Measurements from ENCODE around the gene TMEM100. TPM values are rescaled to one million over a fixed set of nuclear protein-coding genes. Genes with fewer than 3 reads are reported as not detected.

Gene TMEM100
- total and polyA plus RNA-seq, 8 donors: 0.29 to 51.6 (median 26.1) TPM

DNA sequence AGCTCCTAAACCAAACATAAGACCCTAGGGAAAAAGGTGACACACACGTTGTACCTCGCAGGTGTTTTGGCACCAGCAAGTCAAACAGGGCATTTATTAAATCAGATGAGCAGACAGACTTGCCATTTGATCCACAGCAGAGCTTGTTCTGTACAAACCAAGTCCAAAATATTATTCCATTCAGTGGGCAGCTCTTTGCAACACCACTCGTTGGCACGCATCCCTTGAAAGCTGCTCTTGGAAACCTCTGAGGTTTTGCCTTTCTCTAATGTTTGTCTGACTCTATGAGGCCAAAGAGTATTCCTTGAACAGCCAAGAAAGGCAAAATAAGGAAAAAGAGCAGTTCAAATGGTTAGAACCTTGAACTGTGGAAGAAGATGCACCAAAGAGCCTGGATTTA, 12.7 kb downstream of the TMEM100 start:
- Histone ChIP-seq H3K9me3 (no peaks in the 10 kb centered on the region), H3K4me3 (no peak overlapping the region), H3K27me3 (no peaks in the 10 kb centered on the region), H3K4me1 (peaks cover 0 to 33% (median 18%) of the 10 kb centered on the region in 4 donors), H3K36me3 (no peaks in the 10 kb centered on the region), H3K27ac (peak overlapping the region in 3 of 5 donors; percentile 38 to 82 (median 51))
- WGBS, 5 donors: 59 to 75% (median 65%) methylated on average over 4 of the region's 4 CpGs
- intact Hi-C loops (cut with DNase I; ENCODE audit: low total_unique reads): no loop called here
- DNase-seq: no peak
- TF ChIP-seq POLR2A (IDR thresholded peaks at IDR 0.05): no peak
- TF ChIP-seq, protein P1, sequence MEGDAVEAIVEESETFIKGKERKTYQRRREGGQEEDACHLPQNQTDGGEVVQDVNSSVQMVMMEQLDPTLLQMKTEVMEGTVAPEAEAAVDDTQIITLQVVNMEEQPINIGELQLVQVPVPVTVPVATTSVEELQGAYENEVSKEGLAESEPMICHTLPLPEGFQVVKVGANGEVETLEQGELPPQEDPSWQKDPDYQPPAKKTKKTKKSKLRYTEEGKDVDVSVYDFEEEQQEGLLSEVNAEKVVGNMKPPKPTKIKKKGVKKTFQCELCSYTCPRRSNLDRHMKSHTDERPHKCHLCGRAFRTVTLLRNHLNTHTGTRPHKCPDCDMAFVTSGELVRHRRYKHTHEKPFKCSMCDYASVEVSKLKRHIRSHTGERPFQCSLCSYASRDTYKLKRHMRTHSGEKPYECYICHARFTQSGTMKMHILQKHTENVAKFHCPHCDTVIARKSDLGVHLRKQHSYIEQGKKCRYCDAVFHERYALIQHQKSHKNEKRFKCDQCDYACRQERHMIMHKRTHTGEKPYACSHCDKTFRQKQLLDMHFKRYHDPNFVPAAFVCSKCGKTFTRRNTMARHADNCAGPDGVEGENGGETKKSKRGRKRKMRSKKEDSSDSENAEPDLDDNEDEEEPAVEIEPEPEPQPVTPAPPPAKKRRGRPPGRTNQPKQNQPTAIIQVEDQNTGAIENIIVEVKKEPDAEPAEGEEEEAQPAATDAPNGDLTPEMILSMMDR (IDR thresholded peaks at IDR 0.05): no peak
- TF ChIP-seq POLR2AphosphoS5 (IDR thresholded peaks at IDR 0.05): no peak
- TF ChIP-seq EP300 (IDR thresholded peaks at IDR 0.05): no peak

DNA sequence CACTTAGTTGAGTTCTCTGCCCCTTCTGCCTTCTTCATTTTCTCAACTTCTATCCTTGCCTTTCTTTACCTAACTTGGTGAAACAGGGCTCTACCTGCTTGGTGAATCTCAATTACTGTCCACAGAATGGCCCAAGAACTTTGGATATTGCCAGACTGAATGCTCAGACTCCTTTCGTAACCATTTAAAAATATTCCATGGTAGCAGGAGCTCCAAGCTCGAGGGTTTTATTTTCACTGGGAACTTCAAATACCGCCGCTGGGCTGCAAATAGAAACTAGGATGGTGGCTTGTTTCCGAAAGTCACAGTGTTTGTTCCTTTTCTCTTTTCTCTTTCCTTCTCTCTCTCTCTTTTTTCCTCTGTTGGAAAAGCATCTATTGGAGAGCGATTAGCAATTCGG, 13.2 kb downstream of the TMEM100 start:
- WGBS, 5 donors: 78 to 85% (median 81%) methylated on average over 7 of the region's 7 CpGs
- DNase-seq: no peak
- no peaks in the 10 kb centered on the region for H3K9me3 ChIP-seq
- TF ChIP-seq EP300 (IDR thresholded peaks at IDR 0.05) (no peak), POLR2A (IDR thresholded peaks at IDR 0.05) (no peak), POLR2AphosphoS5 (IDR thresholded peaks at IDR 0.05) (no peak)
- TF ChIP-seq, protein P1 (IDR thresholded peaks at IDR 0.05): no peak
- no peak overlapping the region for H3K4me3 ChIP-seq
- H3K4me1 ChIP-seq: peaks cover 0 to 33% (median 18%) of the 10 kb centered on the region in 4 donors
- no peaks in the 10 kb centered on the region for H3K36me3 ChIP-seq
- peak overlapping the region in 3 of 5 donors; percentile 38 to 82 (median 51) for H3K27ac ChIP-seq
- intact Hi-C loops (cut with DNase I; ENCODE audit: low total_unique reads): no loop called here
- H3K27me3 ChIP-seq: no peaks in the 10 kb centered on the region

DNA sequence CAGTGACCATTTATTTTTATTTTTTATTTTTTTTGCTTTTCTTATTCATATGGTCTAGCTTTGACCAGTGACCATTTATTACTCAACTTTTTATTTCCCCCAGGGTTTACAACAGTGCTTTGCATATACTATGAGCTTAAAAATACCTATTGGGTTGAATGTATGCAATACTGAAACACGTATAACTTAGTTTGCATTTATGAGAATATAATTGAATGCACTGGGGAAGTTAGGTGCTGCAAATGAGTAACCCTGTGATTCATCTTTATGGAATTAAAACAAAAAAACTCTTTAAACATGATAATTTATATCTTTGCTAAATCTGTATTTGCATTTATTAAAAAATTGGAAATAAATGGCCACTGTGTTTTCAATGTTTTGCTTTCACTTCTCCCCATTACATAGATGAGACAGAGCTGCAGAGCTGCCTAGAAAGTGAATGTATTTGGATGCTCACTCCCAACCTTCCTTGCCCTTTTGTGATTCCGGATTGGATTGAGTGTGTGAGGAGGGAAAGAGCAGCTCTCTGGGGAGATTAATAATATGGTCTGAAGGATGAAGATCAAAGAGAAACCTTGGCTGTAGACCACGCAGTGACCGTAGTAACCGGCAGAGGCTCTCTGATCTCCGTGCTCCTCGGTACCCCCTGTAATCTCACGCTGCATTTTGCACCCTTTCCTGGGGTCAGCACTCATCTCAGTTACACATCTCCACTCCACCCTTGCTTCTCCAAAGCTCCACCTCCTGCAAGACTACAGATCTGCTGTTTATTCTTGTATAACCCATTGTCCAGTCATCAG, 14.3 kb downstream of the TMEM100 start:
- no peaks in the 10 kb centered on the region for H3K36me3 ChIP-seq
- TF ChIP-seq POLR2A (IDR thresholded peaks at IDR 0.05): no peak
- TF ChIP-seq POLR2AphosphoS5 (IDR thresholded peaks at IDR 0.05): no peak
- TF ChIP-seq, protein P1 (IDR thresholded peaks at IDR 0.05): no peak
- no peak for TF ChIP-seq EP300 (IDR thresholded peaks at IDR 0.05)
- no peaks in the 10 kb centered on the region for H3K27me3 ChIP-seq
- H3K27ac ChIP-seq: peak overlapping the region in 1 of 5 donors; percentile 82
- no peak overlapping the region for H3K4me3 ChIP-seq
- DNase-seq: no peak
- intact Hi-C loops (cut with DNase I; ENCODE audit: low total_unique reads): no loop called here
- H3K4me1 ChIP-seq: peaks cover 0 to 33% (median 18%) of the 10 kb centered on the region in 4 donors
- no peaks in the 10 kb centered on the region for H3K9me3 ChIP-seq
- WGBS, 5 donors: 32 to 53% (median 39%) methylated on average over 8 of the region's 8 CpGs

DNA sequence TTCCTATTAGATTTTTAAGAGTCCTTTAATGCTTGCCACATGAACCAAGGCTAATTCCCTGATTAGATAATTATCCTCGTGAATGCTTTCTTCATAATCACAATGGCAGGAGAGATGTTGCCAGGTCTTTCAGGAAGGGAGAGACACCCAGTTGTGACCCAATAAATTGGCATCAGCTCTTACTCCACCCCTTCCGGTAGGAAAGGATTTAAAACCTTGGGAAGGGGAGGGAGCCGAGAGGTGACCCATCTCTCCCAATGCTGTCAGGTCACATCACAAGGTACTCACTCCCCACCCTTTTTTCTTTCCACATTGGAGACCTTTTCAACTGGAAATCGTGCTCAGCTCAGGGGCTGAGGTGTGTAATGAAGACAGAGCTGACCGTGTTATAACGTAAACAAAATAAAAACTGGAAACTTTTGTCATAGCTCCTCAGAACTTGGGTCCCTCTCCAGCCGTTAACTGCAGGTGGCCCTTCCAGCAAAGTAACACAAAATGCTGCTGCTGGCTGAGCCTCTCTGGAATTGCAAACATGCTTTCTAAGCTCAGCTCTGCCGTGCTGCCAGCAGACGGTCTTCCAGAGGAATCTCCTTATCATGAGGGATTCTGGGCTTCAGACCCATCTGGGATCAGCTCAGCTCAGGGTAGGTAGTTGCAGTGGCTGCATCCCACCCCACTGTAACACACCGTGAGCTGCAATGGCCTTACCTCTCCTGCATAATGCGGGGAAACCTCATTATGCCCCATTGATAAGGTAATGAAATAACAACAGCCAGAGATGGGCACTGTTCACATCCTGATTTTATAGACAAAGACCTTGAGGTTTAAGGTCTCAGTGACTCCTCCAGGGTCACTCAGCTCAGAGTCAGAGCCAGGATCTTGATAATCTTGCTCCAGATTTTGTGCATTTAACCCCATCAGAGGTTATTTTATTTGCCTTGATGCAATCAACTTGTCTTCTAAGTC, 15.6 kb downstream of the TMEM100 start:
- no peaks in the 10 kb centered on the region for H3K9me3 ChIP-seq
- no peak for DNase-seq
- 28 to 42% (median 34%) methylated on average over 11 of the region's 11 CpGs for WGBS, 5 donors
- intact Hi-C loops (cut with DNase I; ENCODE audit: low total_unique reads): no loop called here
- TF ChIP-seq POLR2A (IDR thresholded peaks at IDR 0.05) (no peak), POLR2AphosphoS5 (IDR thresholded peaks at IDR 0.05) (no peak), EP300 (IDR thresholded peaks at IDR 0.05) (no peak)
- TF ChIP-seq, protein P1 (IDR thresholded peaks at IDR 0.05): no peak
- peak overlapping the region in 2 of 5 donors; percentile 54 to 64 for H3K27ac ChIP-seq
- no peak overlapping the region for H3K4me3 ChIP-seq
- peaks cover 0 to 33% (median 18%) of the 10 kb centered on the region in 4 donors for H3K4me1 ChIP-seq
- H3K36me3 ChIP-seq: no peaks in the 10 kb centered on the region
- no peaks in the 10 kb centered on the region for H3K27me3 ChIP-seq

Data from stomach (tissue), 9 donors.